DMS 273 treated with DMSO at 0.1 percent for 48 hours (cell line): ENCODE measurements around the gene SALL4.

Experiments
- DNase-seq: peaks from one replicate; lab custom pipeline; 2025; lab: John Stamatoyannopoulos, UW

Gene SALL4

DNA sequence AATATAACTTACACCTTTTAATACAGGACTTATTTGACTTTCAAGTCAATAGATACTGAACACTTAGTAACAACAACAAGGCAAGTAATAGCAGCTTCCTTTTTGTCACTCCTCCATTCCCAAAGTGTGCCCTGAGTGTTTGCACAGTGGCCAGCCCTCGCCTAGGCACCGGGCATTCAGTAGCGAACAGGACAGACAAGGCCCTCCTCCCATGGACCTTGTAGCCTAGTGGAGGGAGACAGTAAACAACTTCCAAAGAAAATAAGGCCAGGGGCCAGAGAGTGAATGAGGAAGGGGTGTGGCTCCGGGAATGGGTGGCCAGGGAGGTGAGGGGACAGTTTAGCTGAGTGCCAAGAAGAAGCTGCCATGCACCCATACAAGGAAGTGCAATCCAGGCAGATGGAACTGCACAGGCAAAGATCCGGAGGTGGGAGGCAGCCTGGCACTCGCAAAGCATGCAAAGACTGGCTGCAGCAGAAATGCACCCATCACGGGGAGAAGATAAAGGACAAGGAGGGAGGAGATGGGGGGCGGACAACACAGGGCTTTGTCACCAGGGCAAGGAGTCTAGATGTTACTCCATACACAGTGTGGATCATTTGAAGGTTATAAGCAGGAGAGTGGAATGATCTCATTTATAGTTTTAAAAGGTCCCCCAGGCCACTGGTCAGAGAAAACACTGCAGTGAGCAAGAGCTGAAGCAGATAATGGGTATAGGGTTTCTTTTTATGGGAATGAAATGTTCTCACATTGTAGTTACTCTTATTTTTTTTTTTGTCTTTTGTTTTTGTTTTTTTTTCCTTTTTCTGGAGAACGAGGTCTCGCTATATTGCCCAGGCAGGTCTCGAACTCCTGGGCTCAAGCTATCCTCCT, 66.4 kb downstream of the SALL4 start:
- DNase-seq = no peak

- DNase-seq = no peak
Measured at GRCh38 chr20:51734876-51735720, 67.2 kb downstream of the SALL4 start.

GRCh38 chr20:51733070-51733469, 69.3 kb downstream of the SALL4 start:
- DNase-seq = no peak
